Thoracic aorta (tissue), 2 donors: ENCODE data around the gene FAM120AOS. TPM values are rescaled to one million over a fixed set of nuclear protein-coding genes. Genes with fewer than 3 reads are reported as not detected.

Experiments used
- ATAC-seq: fragments of 150-250 bp; one replicate; pipeline ENCODE4 v1.8.0; 2017; ENCODE audit warnings: low read depth; ENCODE audit not compliant: insufficient number of reproducible peaks, low FRiP score
- DNase-seq: peaks from one replicate; pipeline ENCODE4 v3.0.0-alpha.2; 2020; ENCODE audit warnings: low spot score
- H3K27ac ChIP-seq, 2 donors: fragments of 200-600 bp; sonication (generic); 1 replicate in 1 of 2; 2 replicates in 1 of 2; pipeline ENCODE4 v1.5.1; 2016; ENCODE audit warnings: mild to moderate bottlenecking in 2 of 2, moderate library complexity in 2 of 2
- H3K27me3 ChIP-seq: fragments of 200-600 bp; sonication (generic); replicated peaks from 2 replicates; pipeline ENCODE4 v1.6.0; 2016; ENCODE audit warnings: mild to moderate bottlenecking; ENCODE audit not compliant: insufficient read depth
- H3K36me3 ChIP-seq: fragments of 200-600 bp; sonication (generic); one replicate; pipeline ENCODE4 v1.5.1; 2016
- H3K4me1 ChIP-seq, 2 donors: fragments of 200-600 bp; sonication (generic); 1 replicate in 1 of 2; 2 replicates in 1 of 2; pipeline versions ENCODE4 v1.5.1 to v1.6.0; 2016; ENCODE audit warnings: low read depth in 2 of 2, mild to moderate bottlenecking in 1 of 2; ENCODE audit not compliant: control insufficient read depth in 1 of 2
- H3K4me3 ChIP-seq: fragments of 200-600 bp; sonication (generic); 2 replicates; pipeline ENCODE4 v1.5.1; 2016; ENCODE audit warnings: mild to moderate bottlenecking
- H3K9me3 ChIP-seq: fragments of 200-600 bp; sonication (generic); 2 replicates; pipeline ENCODE4 v1.5.1; 2016
- CTCF ChIP-seq: fragments of 200-600 bp; sonication (generic); IDR thresholded peaks from one replicate; pipeline ENCODE4 v1.5.1; 2019; ENCODE audit warnings: antibody characterized with exemption
- total RNA-seq, 2 donors: library from RNA; depleted of rRNA; stranded (reverse); fragments of >200 nt; gene quantifications; one replicate each; pipeline versions ENCODE4 v1.1.0 to v1.2.3, GENCODE V29; 2016

FAM120AOS gene
- total RNA-seq, 2 donors from 2014 or later: 48.5 to 56.2 TPM

- no peak for TF ChIP-seq CTCF
- no peaks in the 10 kb centered on the region for H3K36me3 ChIP-seq
- ATAC-seq (no peak), DNase-seq (no peak)
- H3K9me3 ChIP-seq: no peaks in the 10 kb centered on the region
- H3K27ac ChIP-seq: no peak overlapping the region
- H3K4me1 ChIP-seq: peaks cover 20 to 45% of the 10 kb centered on the region in 2 donors
- no peak overlapping the region for H3K4me3 ChIP-seq
- H3K27me3 ChIP-seq: no peaks in the 10 kb centered on the region
Observed at GRCh38 chr9:93460689-93461413, 7.5 kb upstream of the FAM120AOS start.

GRCh38 chr9:93459432-93459847 is 6.1 kb upstream of the FAM120AOS start:
- DNase-seq (no peak), ATAC-seq (no peak)
- TF ChIP-seq CTCF: no peak
- no peaks in the 10 kb centered on the region for H3K27me3 ChIP-seq
- H3K36me3 ChIP-seq: no peaks in the 10 kb centered on the region
- H3K9me3 ChIP-seq: no peaks in the 10 kb centered on the region
- H3K27ac ChIP-seq: no peak overlapping the region
- H3K4me1 ChIP-seq: peaks cover 20 to 46% of the 10 kb centered on the region in 2 donors
- H3K4me3 ChIP-seq: no peak overlapping the region

- H3K36me3 ChIP-seq: no peaks in the 10 kb centered on the region
- DNase-seq (no peak), ATAC-seq (no peak)
- no peak overlapping the region for H3K4me3 ChIP-seq
- no peaks in the 10 kb centered on the region for H3K27me3 ChIP-seq
- no peaks in the 10 kb centered on the region for H3K9me3 ChIP-seq
- TF ChIP-seq CTCF: no peak
- H3K27ac ChIP-seq: no peak overlapping the region
- H3K4me1 ChIP-seq: peaks cover 22 to 51% of the 10 kb centered on the region in 2 donors
Observed at GRCh38 chr9:93458712-93459111, 5.3 kb upstream of the FAM120AOS start.

DNA sequence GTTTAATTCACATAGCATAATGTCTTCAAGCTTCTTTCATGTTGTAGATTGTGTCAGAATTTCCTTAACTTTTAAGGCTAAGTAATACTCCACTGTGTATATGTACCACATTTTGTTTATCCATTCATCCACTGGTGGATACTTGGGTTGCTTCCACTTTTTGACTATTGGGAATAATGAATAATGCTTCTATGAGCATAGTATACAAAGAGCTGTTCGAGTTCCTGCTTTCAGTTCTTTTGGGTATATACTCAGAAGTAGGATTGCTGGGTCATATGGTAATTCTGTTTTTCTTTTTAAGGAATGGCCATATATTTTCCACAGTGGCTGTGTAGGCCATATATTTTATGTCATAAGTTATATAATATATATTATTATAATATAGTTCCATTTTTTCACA is 3.6 kb upstream of the FAM120AOS start:
- ATAC-seq (no peak), DNase-seq (no peak)
- no peak overlapping the region for H3K4me3 ChIP-seq
- H3K9me3 ChIP-seq: no peaks in the 10 kb centered on the region
- no peak for TF ChIP-seq CTCF
- H3K4me1 ChIP-seq: peaks cover 22 to 51% of the 10 kb centered on the region in 2 donors
- H3K36me3 ChIP-seq: no peaks in the 10 kb centered on the region
- no peak overlapping the region for H3K27ac ChIP-seq
- no peaks in the 10 kb centered on the region for H3K27me3 ChIP-seq

DNA sequence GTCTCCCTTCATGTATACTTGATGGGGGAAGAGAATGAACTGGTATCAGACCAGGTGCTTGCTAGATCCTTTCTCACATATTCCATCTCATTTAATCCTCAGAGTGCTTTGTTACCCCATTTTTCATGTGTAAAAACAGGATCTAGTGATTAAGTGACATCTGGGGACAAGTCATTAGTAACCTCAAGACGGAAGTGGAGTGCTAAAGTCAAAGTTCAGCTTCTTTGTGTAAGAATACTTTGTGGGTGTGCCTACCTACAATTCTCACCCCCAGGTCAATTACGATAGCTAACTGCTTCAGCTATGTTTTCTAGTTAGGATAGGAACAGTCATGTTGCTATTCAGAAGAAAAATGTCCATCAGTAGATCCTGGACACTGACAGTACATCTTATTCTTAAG is 3.1 kb upstream of the FAM120AOS start:
- no peaks in the 10 kb centered on the region for H3K9me3 ChIP-seq
- no peak overlapping the region for H3K27ac ChIP-seq
- H3K4me3 ChIP-seq: no peak overlapping the region
- TF ChIP-seq CTCF: no peak
- H3K36me3 ChIP-seq: no peaks in the 10 kb centered on the region
- DNase-seq (no peak), ATAC-seq (no peak)
- no peaks in the 10 kb centered on the region for H3K27me3 ChIP-seq
- H3K4me1 ChIP-seq: peaks cover 22 to 51% of the 10 kb centered on the region in 2 donors
